Activated CD4-positive, alpha-beta T cell treated with anti-CD3 and anti-CD28 coated beads, Interleukin-2, amount 50 U/mL, for 4 hours (primary cell): ENCODE measurements around the gene MELTF.

Experiments
- DNase-seq, 2 experiments: peaks; one replicate each; pipeline ENCODE4 v3.0.0-alpha.2; 2020

MELTF gene

GRCh38 chr3:197008436-197009209 lies 21.0 kb downstream of the MELTF start:
- no peak for DNase-seq

GRCh38 chr3:197007953-197008352 lies 21.7 kb downstream of the MELTF start:
- DNase-seq, result no peak

- DNase-seq, result no peak
Measured at GRCh38 chr3:197007296-197007940, 22.2 kb downstream of the MELTF start.

GRCh38 chr3:197006860-197007259 lies 22.8 kb downstream of the MELTF start:
- no peak for DNase-seq

- no peak for DNase-seq
Measured at GRCh38 chr3:197006446-197006845, 23.2 kb downstream of the MELTF start.

- peak; percentile 16 to 22 for DNase-seq
Measured at GRCh38 chr3:197003461-197004385, 25.9 kb downstream of the MELTF start.

GRCh38 chr3:197002701-197003454 lies 26.7 kb downstream of the MELTF start:
- DNase-seq, result peak; percentile 77 to 83

GRCh38 chr3:197001972-197002700 lies 27.5 kb downstream of the MELTF start:
- no peak for DNase-seq

GRCh38 chr3:197001106-197001971 lies 28.3 kb downstream of the MELTF start:
- no peak for DNase-seq

GRCh38 chr3:197000211-197000610 lies 29.4 kb downstream of the MELTF start:
- no peak for DNase-seq

- DNase-seq, result no peak
Measured at GRCh38 chr3:196998966-196999760, 30.5 kb downstream of the MELTF start.

- DNase-seq, result no peak
Measured at GRCh38 chr3:196997311-196997710, 32.3 kb downstream of the MELTF start.

GRCh38 chr3:196996454-196997265 lies 33.0 kb downstream of the MELTF start:
- no peak for DNase-seq

GRCh38 chr3:196995646-196996355 lies 33.8 kb downstream of the MELTF start:
- DNase-seq, result no peak

- no peak for DNase-seq
Measured at GRCh38 chr3:196995027-196995426, 34.6 kb downstream of the MELTF start.

- DNase-seq, result no peak
Measured at GRCh38 chr3:196994056-196994455, 35.6 kb downstream of the MELTF start.

- DNase-seq, result no peak
Measured at GRCh38 chr3:196992461-196993065, 37.1 kb downstream of the MELTF start.
